ENCODE data around the gene SH3D21. TPM values are rescaled to one million over a fixed set of nuclear protein-coding genes. Genes with fewer than 3 reads are reported as not detected.

Gene SH3D21
- total RNA-seq, 3 donors from 2014 or later: 12.3 to 18.0 (median 14.2) TPM

- Histone ChIP-seq H3K4me3 (no peak overlapping the region), H3K36me3 (ENCODE audit: low read depth) (no peaks in the 10 kb centered on the region), H3K9me3 (no peaks in the 10 kb centered on the region), H3K4me1 (ENCODE audit: low read depth) (peaks cover 3% of the 10 kb centered on the region)
- no peak for TF ChIP-seq CTCF (IDR thresholded peaks at IDR 0.05)
- intact Hi-C loops (cut with DNase I, micrococcal nuclease): loop anchor here in 1 of 2 donors (10.0 kb wide), 1 partner anchor 185 kb away; no protein-coding TSS in a partner anchor
- ATAC-seq (no peak), DNase-seq (no peak)
Measured at GRCh38 chr1:36279789-36280296, 26.3 kb upstream of the SH3D21 start.

GRCh38 chr1:36284061-36284460 lies 22.1 kb upstream of the SH3D21 start:
- no peak for TF ChIP-seq CTCF (IDR thresholded peaks at IDR 0.05)
- Histone ChIP-seq H3K4me1 (ENCODE audit: low read depth) (peaks cover 3% of the 10 kb centered on the region), H3K9me3 (no peaks in the 10 kb centered on the region), H3K4me3 (no peak overlapping the region), H3K36me3 (ENCODE audit: low read depth) (peaks cover 7% of the 10 kb centered on the region)
- ATAC-seq (no peak), DNase-seq (no peak)
- intact Hi-C loops (cut with DNase I, micrococcal nuclease): loop anchor here in 1 of 2 donors (10.0 kb wide), 1 partner anchor 189 kb away; no protein-coding TSS in a partner anchor

DNA sequence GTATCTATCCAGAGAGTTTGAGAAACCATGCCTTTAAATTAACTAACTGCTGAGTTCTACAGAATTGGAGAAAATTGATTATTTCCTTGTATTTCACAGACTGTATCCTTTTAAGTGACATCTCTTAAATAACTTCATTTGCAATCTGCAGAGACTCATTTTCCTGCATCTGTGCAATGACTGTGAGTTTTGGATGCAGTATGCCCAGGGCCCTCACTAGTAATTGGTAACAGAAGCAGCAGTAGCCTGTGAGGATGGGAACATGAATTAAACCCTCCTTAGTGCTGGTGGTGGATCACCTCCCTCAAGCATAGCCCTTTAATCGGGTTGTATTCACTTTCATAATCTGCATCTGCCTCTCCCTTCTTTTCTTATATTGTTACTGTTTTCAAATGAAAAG lies 21.7 kb upstream of the SH3D21 start:
- TF ChIP-seq CTCF (IDR thresholded peaks at IDR 0.05): no peak
- Histone ChIP-seq H3K36me3 (ENCODE audit: low read depth) (peaks cover 7% of the 10 kb centered on the region), H3K4me3 (no peak overlapping the region), H3K9me3 (no peaks in the 10 kb centered on the region), H3K4me1 (ENCODE audit: low read depth) (peaks cover 3% of the 10 kb centered on the region)
- ATAC-seq (no peak), DNase-seq (no peak)
- intact Hi-C loops (cut with DNase I, micrococcal nuclease): loop anchor here in 1 of 2 donors (10.0 kb wide), 1 partner anchor 190 kb away; no protein-coding TSS in a partner anchor

DNA sequence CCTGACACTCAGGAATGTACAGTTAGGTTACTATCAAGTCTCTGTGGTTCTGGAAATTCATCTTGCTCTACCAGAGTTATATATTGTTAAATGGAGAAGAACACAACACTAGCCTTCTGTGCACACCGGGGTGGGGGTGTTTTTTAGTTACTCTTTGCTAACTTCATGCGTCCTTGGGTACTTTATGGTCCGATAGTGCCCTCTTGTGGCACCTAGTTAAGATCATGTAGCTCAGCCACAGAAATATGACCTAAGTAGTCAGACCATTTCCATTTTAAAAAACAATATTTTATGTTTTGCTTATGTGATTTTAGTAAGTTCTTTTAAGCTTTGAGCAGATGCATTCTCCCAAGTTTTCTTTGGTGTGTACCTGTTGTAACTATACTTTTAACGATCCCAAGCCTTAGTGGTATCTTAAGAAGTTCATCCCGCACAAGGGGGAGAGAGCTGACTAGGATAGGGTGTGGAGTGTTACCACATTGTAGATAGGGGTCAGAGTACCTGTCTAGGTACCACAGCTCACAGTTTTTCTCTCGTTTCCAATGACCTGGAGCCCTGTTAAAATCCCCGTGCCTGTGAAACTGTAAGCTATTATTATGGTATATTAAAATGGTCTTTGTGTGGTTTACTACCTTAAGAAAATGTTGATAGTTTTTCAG lies 20.6 kb upstream of the SH3D21 start:
- intact Hi-C loops (cut with DNase I, micrococcal nuclease): loop anchor here in 1 of 2 donors (10.0 kb wide), 1 partner anchor 191 kb away; no protein-coding TSS in a partner anchor
- peak in 1 of 3 donors; percentile 93 for DNase-seq
- Histone ChIP-seq H3K36me3 (ENCODE audit: low read depth) (peaks cover 7% of the 10 kb centered on the region), H3K9me3 (no peaks in the 10 kb centered on the region), H3K4me1 (ENCODE audit: low read depth) (no peaks in the 10 kb centered on the region), H3K4me3 (no peak overlapping the region)
- peak; percentile 93 for ATAC-seq
- TF ChIP-seq CTCF (IDR thresholded peaks at IDR 0.05): peak; percentile 23

DNA sequence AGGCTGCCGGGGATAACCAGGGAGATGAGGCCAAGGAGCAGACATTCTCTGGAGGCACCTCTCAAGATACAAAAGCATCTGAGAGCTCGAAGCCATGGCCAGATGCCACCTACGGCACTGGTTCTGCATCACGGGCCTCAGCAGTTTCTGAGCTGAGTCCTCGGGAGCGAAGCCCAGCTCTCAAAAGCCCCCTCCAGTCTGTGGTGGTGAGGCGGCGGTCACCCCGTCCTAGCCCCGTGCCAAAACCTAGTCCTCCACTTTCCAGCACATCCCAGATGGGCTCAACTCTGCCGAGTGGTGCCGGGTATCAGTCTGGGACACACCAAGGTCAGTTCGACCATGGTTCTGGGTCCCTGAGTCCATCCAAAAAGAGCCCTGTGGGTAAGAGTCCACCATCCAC lies 19.4 kb upstream of the SH3D21 start:
- TF ChIP-seq CTCF (IDR thresholded peaks at IDR 0.05): no peak
- H3K4me3 ChIP-seq: no peak overlapping the region
- no peaks in the 10 kb centered on the region for H3K9me3 ChIP-seq
- no peaks in the 10 kb centered on the region for H3K4me1 ChIP-seq (ENCODE audit: low read depth)
- ATAC-seq: no peak
- intact Hi-C loops (cut with DNase I, micrococcal nuclease): loop anchor here in 1 of 2 donors (10.0 kb wide), 1 partner anchor 192 kb away; no protein-coding TSS in a partner anchor
- H3K36me3 ChIP-seq (ENCODE audit: low read depth): peaks cover 13% of the 10 kb centered on the region
- no peak for DNase-seq
